ENCODE measurements around the gene WWOX.
A peak's percentile ranks its signal among the peaks of the same experiment; 100 is the strongest.

The WWOX gene

DNA sequence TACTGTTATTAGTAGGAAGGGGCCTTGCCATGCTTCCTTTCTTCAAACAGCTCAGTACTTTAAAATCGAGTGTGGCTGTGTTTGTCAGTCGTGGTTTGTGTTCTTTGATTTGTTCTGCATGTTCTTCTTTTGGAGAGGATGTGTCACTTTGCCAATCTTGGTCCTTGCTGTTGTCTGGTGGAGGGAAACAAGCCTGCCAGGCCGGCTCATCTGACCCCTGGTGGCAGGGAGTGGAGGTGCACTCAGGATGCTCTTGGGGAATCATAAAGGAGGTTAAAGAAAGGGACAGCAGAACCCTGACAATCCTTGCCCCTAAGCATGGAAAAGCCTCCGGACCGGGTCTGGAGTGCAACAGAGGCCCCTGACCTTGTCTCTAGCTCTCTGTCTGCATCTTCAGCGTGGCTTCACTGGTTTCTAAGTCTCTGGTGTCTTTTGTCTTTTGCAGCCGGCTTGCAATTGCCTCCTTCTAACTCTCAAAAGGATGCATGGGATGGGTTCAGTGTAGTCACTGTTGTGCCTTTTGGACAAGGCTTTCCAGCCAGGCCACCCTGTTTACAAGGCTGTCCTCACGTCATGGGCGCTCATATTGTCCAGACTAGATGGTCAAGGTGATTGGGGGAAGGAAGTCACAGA, 135.8 kb downstream of the WWOX start:
- DNase-seq: peak; percentile 72

DNA sequence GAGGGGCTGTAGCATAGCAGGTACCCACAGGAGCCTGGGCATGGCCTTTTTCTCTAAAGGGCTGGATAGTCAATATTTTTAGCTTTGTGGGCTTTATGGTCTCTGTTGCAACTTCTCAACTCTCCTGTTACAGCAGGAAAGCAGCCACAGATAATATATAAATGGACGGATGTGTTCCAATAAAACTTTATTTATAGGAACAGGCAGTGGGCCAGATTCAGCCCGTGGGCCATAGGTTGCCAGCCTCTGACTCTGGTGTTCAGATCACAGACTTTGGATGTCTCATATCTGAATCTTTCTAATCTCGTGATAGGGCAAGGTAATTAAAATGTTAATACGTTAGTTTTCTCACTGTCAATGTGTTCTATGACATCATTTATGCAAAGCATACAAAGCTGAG, 136.4 kb downstream of the WWOX start:
- DNase-seq: no peak

DNA sequence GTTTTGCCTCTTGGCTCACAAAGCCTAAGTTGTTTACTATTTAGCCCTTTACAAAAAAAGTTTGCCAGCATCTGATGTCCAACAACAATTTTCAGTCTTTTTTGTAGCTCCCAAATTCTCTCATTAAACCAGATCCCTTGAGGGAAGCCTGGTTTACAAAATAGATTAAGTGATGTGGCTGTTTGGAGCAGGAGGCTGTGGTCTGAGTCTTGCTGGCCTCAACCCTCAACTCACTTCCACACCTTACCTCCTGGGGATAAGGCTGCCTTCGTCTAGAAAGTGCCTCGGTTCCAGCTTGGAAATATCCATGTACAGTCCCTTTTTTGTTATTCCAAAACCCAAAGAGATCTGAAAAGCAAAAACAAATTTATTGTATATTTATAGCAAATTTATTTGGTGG, 138.4 kb downstream of the WWOX start:
- no peak for DNase-seq

DNA sequence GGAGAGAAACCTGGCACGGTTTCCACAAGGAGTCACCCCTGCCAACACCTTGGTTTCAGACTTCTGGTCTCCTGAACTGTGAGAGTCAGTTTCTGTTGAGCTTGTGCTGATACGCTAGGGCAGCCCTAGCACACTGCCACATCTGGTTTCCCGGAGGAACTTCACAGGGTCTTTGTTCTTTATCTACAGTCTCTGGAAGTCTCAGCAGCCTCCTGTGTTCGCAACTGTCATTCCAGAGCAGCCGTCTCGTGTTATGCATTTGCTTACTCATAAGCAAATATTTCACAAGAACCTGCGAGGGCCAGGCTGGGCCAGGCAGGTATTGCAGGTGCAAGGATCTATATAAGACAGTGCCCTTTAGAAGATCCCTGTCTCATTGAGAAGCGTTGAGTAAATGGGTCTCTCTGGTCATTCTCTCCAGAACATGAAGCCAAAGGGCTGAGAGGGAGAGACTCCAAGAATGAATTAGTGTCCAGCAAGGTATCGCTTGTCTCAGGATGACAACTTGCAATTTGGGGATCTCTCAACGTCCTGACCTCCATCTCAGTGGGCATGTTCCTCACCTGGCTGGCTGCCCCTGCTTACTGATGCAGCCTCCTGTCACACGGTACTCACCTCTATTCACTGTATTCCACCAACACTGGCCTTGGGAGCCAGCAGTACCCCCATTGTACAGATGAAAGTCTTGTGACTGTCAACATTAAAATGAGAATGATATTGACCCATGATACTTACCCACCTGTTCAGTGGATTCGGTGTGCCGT, 141.2 kb downstream of the WWOX start:
- DNase-seq: no peak

DNA sequence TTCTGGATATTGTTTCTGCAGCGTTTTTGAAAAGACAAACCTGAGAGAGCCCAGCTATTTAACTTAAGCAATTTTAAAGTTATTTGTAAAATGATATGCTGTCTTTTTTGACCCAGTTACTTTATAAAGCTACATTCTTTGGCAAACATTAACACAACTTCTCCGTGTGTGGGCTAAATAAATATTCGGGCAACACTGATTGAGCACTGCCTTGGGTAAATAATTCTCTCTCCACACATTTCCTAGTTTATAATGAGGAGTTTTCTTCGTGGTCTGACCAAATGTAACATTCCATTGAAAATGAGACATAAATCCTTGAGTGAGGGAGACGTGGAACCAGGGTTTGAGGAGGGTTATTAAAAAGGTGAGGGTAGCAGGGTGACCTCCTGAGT, 142.8 kb downstream of the WWOX start:
- no peak for DNase-seq

DNA sequence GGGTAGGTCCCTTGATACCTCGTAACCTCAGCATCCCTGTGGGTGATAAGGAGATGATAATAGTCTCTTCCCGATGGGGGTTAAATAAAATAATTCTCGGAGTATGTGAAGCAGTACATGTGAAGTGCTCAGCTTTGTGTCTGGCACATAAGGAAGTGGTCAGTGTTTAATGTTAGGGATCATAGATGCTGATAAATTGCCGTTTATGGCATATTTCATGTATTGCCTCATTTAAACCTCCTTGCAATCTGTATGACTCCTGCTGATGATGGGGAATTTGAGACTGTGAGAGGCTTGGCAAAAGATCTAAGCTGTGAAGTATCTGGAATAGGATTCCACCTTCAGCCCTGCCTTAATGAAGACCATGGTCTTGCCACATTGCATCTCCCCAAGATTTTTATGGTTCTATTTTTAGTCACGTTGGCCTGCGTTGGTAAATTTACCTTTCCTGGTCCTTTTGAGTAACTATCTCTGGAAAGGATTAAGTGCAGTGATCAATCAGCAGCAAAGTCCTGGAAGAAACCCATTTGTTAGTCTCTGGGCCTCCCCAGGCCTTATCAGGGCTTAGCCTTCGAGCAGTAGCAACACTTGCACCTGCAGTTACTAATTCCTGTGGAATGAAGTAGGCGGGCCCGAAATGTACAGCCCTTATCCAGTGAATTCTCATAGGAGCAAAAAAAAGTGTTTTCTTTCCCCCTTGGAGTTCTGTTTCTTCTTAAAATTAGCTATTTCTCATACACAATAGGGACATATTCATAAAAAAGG, 144.9 kb downstream of the WWOX start:
- DNase-seq: no peak

DNA sequence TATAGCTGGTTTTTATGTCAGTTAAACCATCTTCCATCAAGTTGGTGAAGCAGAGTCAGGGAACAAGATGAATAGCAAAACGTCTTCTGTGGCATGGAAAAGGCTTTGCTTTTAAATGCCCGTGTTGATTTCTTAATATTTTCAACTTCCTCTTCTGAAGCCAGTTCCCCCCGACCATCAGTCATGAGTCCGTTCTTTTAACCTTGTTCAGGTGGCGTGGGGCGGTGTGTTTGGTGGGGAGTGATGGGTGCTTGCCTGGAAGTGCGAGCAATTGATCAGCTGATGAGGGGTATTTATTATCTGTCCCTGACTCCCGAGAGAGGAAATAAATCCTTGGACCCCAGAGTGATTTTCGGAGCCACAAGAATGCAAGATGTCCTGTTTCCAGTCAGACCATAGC, 147.1 kb downstream of the WWOX start:
- DNase-seq: no peak

DNA sequence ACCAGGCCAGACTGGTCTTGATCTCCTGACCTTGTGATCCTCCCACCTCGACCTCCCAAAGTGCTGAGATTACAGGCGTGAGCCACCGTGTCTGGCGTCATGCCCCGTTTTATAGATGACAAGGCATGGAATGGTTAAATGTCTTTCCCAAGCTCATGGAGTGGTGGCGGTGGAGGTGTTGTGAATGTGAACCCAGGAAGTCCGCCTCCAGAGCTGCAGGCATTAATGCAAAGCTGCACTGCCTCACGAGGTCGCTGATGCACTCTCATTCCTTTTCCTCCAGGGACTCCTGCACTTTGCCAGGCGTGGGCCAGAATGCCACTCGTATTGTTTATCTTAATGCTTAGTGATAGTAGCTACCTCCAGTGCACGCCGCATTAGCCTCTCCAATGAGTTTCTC, 149.6 kb downstream of the WWOX start:
- DNase-seq: no peak

DNA sequence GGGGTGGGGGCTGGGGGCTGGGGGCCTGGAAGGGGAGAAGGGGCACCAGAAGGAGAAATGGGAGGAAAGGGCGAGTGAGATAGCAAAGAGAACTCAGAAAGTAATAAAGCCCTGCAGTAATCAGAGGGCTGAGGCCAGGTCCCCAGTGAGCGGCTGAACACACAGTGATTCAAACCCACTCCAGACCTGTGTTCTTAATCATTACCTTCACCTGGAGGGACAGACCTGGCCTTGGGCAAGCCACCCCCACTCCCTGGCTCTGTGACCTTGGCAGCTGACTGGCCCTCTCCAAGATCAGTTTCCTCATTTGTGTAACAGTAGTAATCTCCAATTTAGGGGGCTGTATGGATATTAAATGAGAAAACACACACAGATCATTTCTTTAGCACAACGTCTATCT, 150.4 kb downstream of the WWOX start:
- no peak for DNase-seq

DNA sequence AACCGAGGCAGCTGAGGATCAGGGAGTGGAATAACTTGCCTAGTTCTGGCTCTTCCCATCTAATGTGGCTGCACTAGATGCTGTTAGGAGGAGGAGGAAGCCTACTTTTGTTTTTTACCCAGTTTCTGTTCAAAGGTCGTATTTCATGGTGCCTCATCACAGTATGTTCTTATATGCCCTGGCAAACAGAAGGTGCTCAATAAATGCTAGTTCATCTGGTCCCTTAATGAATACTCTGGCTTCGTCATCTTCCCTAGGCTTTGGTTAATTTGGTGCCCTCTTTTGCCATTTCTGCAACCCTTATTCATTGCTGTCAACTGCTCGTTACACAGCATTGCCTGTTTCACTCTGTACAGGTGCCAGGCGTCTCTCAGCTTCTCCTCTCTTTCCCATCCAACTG, 151.7 kb downstream of the WWOX start:
- no peak for DNase-seq

DNA sequence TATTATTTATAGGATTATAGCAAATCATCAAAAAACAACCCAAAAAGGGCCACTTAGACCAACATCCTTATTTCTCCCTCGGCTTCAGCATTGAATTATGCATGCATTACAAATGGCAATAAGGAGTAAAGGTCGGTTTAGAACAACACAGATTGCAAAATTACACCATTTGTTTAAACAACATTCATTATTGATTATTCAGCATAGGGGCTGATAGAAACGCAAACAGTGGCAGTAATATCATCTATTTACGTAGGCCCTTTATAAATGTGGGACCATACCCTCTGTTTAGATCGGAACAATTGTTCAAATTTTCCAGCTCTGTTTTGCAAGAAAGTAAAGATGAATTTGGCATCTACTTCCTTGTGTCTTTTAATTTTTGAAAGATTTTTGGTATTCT, 153.3 kb downstream of the WWOX start:
- no peak for DNase-seq

DNA sequence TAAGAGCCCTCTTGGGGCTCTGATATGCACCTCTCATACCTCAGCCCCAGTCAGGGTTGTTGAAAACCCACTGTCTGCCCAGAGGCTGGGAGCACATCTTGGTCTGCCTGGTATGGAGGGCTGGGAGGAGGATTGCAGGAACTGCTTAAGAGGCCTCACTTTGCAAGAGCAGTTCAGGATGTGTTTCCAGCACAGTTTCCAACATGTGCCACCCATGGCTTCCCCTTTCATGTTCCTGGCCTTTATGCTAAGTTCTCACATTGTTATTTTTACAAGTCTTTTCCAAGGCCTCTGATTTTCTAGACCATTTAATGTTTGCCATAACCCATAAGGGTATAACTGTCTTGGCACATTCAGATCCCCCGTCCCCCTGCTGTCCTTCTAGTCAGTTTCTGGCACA, 155.4 kb downstream of the WWOX start:
- DNase-seq: no peak

DNA sequence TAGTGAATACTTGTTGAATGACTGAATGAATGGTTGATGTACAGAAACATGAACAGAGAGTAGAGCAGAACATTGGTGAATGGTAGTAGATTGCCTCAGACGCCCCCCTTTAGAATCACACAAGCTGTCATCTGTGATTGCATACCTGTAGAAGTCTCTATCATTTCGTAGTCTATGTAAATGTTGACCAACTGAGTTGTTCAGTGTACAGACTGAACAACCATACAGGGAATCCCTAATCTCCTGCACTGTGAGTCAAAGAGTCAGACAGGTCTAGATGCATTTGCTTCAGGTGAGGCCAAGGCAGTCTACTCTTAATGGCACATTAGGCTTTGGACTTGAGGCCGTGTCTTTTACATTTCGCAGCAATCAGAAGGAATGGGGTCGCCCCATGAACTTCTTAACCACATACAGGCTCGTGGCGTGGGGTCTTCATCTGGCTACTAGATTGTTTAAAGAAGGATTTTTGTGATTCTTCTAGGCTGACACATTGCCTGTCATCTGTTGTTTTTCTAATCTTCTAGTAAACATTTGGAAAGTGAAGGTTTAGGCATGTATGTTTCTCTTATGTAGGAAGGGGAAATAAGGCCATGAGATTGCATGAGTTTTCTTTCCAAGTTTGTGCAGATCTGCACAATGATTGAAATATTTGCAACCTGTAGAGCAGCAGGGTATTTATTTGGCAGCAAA, 157.4 kb downstream of the WWOX start:
- no peak for DNase-seq

DNA sequence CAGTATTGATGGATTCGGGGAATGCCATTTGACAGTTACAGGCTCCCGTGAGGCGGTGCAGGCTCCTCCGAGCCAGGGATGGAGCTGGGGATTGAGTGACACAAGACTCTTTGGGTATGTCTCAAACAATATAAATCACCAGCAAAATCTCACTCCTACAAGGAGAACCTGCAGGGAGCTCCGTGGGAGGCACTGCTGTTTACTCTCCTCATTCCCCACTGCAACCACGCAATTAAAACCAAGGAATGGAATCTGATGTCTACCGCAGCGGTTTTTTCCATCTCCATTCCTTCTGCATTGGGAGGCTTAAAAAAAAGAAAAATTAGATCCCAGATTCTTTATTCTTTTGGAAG, 157.9 kb downstream of the WWOX start:
- DNase-seq: no peak

DNA sequence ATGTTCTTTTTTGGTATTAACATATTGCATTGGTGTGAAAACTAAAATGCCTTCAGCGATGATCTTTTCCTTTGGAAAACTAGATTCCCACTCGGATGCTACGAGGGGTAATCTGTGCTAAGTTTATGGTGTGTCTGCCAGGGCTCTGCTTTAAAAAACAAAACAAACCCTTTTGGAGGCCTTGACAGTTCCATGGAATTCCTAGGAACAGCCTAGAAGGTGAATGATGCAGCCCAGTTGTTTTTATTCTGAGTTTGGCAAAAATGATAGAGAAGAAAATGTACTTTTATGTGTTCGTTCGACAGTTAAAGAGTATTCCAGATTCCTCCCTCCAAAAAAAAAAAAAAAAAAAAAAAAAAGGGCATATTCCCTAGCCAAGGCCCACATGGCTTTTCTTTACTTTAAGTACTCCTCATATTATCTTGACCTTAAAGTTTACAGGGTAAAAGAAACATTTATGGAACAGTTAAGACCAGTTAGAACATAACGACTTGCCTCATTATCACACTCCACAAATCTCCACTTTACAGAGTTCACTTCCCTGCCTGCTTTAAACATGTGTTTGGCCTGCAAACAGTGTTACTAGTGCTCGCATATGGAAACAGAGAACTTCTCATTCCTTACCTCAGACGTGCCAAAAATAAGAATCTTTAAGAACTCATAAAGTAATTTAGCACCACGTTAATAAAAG, 159.1 kb downstream of the WWOX start:
- no peak for DNase-seq

DNA sequence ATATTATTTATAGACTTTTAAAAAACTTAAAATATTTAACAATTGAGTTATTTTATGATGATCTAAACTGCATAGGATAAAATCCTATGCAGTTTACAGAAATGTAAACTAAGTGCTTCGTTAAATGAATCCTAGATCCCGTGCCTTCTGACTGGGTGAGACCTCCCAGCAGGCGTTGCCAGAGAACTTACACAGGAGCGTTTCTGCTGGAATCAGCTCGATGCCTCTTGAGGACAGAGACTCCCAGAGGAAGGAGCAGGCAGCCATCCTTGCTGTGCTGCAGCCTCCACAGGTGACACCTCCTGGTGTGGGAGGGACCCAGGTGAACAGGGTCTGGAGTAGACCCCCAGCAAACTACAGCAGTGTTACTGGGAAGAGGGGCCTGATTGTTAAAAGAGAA, 160.4 kb downstream of the WWOX start:
- no peak for DNase-seq

DNA sequence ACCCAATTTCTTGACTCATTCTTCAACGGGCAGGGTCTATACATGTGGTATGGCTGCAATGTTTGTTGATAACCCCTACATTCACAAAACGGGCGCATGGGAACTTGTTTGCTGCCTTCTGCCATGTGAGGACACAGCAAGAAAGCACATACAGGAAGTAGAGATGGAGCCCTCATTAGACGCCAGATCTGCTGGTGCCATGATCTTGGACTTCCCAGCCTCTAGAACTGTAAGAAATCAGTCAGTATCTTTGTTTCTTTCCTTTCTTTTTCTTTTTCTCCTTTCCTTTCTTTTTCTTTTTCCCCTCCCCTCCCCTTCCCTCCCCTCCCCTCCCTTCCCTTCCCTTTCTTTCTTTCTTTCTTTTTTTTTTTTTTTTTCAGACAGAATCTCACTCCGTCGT, 165.2 kb downstream of the WWOX start:
- DNase-seq: no peak

DNA sequence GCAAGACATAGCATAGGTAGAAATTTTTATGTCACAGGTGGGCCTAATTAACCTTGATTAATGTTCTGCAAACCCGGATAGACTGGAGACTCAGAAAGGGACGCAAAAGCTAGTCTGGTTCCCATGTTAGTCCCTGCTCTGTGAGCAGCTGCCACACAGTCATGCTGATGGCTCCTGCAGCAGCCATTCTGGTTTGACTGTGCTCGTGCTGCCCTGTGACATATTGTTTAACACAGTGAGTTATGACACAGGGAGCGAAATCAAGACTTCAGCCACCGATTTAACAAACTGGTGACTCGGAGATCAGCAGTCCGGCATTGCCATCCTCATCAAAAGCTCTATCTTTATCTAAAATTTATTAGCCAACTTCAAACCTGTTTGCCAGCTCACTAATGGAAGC, 169.8 kb downstream of the WWOX start:
- no peak for DNase-seq

DNA sequence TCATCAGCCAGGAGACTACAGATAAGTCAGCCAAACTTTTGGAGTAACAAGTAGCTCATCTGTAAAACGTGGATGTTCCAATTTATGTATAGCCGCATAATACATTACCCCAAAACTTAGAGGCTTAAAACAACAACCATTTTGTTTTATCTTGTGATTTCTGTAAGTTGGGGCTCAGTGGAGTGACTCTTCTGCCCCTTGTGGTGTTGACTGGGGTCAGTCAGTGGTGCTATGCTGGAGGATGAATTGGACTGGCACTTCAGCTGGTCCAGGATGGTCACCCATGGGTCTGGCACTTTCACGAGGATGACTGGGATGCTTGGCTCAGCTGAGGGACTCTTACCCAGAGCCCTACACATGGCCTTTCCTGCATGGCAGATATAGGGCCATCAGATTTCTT, 172.5 kb downstream of the WWOX start:
- no peak for DNase-seq

DNA sequence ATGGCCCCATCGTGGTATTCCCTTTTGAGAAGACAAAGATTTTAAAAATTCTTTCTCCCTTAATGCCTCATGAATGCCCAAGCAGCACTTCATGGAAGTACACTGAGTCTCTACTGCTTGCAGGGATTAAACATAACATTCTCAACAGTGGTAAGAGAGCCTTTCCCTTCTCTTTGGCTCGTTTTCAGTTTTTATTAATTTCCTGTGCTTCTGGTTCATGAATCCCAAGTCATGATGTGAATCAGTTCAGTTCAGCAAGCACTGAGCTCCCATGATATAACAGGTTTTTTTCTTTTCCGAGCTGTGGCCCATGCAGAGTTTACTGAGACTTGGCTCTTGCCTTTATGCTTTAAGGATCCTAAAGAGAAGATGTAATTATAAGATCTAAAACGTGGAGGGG, 175.3 kb downstream of the WWOX start:
- DNase-seq: no peak

DNA sequence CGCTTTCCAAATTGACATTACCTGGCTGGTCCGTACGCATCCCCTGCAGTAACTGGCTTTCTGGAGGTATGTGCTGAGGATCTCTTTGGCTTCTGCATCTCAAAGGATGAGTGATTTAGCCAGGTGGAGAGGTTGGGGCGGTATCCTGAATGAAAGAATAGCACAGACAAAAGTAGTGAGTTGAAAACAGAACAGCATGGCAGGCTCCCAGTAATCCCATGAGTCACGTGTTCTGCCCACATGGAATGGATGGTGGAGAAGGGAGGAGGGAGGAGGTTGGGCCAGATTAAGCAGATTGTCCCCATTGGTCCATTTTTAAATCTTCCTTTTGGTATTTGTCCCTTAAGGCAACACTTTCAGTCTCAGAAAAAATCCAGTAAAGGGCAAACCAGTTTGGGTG, 176.0 kb downstream of the WWOX start:
- no peak for DNase-seq

DNA sequence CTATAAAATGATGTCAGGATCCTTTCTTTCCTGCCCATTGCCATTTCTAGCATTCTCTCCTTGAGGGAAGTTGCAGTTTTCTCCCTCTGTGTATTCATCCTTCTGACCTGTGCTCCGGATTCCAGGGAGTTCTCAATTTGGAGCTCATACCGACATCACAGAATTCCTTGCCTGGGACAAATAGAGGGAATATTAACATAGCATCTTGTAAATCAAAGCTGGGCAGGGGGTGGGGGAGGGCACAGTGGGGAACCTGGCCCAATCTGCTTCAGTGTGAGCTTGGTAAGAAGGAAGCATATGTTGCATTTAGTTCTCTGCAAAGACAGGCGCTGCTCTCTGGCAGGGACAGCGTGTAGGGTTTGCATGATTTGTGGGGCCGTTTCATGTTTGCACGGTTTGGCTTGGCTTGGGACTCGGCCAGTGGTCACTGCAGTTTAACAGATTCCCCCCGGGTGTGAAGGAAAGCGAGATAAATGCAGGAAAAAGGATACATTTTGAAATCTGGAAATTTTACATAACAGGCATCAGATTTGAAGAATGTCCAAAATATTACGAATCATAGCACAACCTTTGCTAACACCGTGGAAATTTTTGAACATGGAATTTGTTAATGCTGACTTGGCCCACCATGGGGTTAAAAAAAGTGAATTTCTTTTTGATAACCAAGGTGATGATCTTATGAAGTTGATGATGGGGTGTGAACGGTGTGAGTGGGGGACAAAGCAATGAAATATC, 178.0 kb downstream of the WWOX start:
- no peak for DNase-seq

Measured in NCI-H69 (cell line).